Measurements from ENCODE around the gene TYW5.

The TYW5 gene

GRCh38 chr2:199955339-199956061 is at the start of gene TYW5, which contains the start of gene MAIP1:
TSS of gene TYW5 (minus strand) at chr2:199955491. CDS start at chr2:199955470, 21 bp downstream.
TSS of gene MAIP1 (plus strand) at chr2:199955582. CDS start at chr2:199955799, 217 bp downstream.
- DNase-seq (ENCODE audit: low spot score) = peak; percentile 89

- DNase-seq (ENCODE audit: low spot score) = no peak
Observed at GRCh38 chr2:200003444-200003843, 48.2 kb upstream of the TYW5 start.

- DNase-seq (ENCODE audit: low spot score) = no peak
Observed at GRCh38 chr2:200000444-200001163, 45.3 kb upstream of the TYW5 start.

- no peak for DNase-seq (ENCODE audit: low spot score)
Observed at GRCh38 chr2:199999166-199999565, 43.9 kb upstream of the TYW5 start.

- no peak for DNase-seq (ENCODE audit: low spot score)
Observed at GRCh38 chr2:199997296-199997695, 42.0 kb upstream of the TYW5 start.

GRCh38 chr2:199994896-199995295 is 39.6 kb upstream of the TYW5 start:
- DNase-seq (ENCODE audit: low spot score) = no peak

- DNase-seq (ENCODE audit: low spot score) = no peak
Observed at GRCh38 chr2:199994371-199994770, 39.1 kb upstream of the TYW5 start.

GRCh38 chr2:199992296-199992695 is 37.0 kb upstream of the TYW5 start:
- DNase-seq (ENCODE audit: low spot score) = no peak

- no peak for DNase-seq (ENCODE audit: low spot score)
Observed at GRCh38 chr2:199991691-199992090, 36.4 kb upstream of the TYW5 start.

- no peak for DNase-seq (ENCODE audit: low spot score)
Observed at GRCh38 chr2:199989822-199990221, 34.5 kb upstream of the TYW5 start.

GRCh38 chr2:199988151-199988550 is 32.9 kb upstream of the TYW5 start:
- DNase-seq (ENCODE audit: low spot score) = no peak

GRCh38 chr2:199987586-199987985 is 32.3 kb upstream of the TYW5 start:
- no peak for DNase-seq (ENCODE audit: low spot score)

- DNase-seq (ENCODE audit: low spot score) = peak; percentile 67
Observed at GRCh38 chr2:199985625-199986207, 30.4 kb upstream of the TYW5 start.

- DNase-seq (ENCODE audit: low spot score) = no peak
Observed at GRCh38 chr2:199984755-199985154, 29.5 kb upstream of the TYW5 start.

GRCh38 chr2:199984159-199984558 is 28.9 kb upstream of the TYW5 start:
- no peak for DNase-seq (ENCODE audit: low spot score)

- DNase-seq (ENCODE audit: low spot score) = no peak
Observed at GRCh38 chr2:199983534-199983933, 28.2 kb upstream of the TYW5 start.

- DNase-seq (ENCODE audit: low spot score) = no peak
Observed at GRCh38 chr2:199982126-199982843, 27.0 kb upstream of the TYW5 start.

- DNase-seq (ENCODE audit: low spot score) = peak; percentile 90
Observed at GRCh38 chr2:199979832-199980628, 24.7 kb upstream of the TYW5 start.

GRCh38 chr2:199979398-199979797 is 24.1 kb upstream of the TYW5 start:
- no peak for DNase-seq (ENCODE audit: low spot score)

- DNase-seq (ENCODE audit: low spot score) = no peak
Observed at GRCh38 chr2:199977984-199978415, 22.7 kb upstream of the TYW5 start.

- no peak for DNase-seq (ENCODE audit: low spot score)
Observed at GRCh38 chr2:199975273-199975895, 20.1 kb upstream of the TYW5 start.

Data from ecto neural progenitor cell (in vitro differentiated cells).